ENCODE measurements around the gene SERPINA3.
"Not testable (repeated sequence)": the region's sequence is repeated elsewhere in the genome, so short reads cannot be mapped to it uniquely, and the experiment has no call there.

The SERPINA3 gene

GRCh38 chr14:94612174-94612573 is at the start of gene SERPINA3:
Gene SERPINA3, plus strand, starts transcription at chr14:94612391. Its CDS starts 2,051 bp downstream, at chr14:94614442.
- no peak for DNase-seq (ENCODE audit: low read depth)

GRCh38 chr14:94562941-94563883 is 49.0 kb upstream of the SERPINA3 start:
- DNase-seq (ENCODE audit: low read depth), result no peak

DNA sequence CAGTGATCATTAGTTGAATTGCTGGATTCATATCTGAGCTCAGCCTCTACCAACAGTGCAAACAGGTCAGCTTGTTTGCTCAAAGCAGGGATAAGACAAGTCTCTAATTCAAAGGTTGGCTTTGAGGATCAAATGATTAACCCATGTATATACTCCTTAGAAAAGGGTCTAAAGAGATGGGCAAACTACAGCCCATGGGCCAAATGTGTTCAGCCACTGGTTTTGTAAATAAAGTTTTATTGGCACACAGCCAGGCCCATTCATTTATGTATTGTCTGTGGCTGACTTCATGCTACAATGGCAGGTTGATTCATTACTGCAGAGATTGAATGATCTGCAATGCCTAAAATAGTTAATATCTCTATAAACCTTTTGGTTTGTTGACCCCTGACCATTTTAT is 47.8 kb upstream of the SERPINA3 start:
- DNase-seq (ENCODE audit: low read depth), result no peak

GRCh38 chr14:94568186-94568585 is 44.0 kb upstream of the SERPINA3 start:
- no peak for DNase-seq (ENCODE audit: low read depth)

- no peak for DNase-seq (ENCODE audit: low read depth)
Observed at GRCh38 chr14:94569381-94570001, 42.7 kb upstream of the SERPINA3 start.

DNA sequence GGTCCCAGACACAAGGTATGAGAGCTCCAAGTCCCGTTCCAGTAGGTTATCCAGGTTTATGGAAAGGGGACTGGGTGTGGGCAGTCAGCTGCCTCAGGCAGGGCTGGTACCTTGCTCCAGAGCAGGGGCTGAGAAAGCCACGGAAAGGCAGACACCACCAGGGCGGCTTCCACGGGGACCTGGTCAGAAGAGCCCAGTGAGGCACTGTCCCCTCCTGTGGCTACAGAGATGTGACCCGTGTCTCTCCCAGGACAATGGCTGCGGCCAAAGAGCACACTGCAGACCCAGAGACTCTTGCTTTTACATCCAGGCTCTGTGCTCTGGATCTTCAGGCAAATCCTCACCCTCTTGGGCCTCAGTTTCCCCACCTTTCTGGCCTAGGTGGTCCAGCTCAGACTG is 42.2 kb upstream of the SERPINA3 start:
- DNase-seq (ENCODE audit: low read depth), result no peak

DNA sequence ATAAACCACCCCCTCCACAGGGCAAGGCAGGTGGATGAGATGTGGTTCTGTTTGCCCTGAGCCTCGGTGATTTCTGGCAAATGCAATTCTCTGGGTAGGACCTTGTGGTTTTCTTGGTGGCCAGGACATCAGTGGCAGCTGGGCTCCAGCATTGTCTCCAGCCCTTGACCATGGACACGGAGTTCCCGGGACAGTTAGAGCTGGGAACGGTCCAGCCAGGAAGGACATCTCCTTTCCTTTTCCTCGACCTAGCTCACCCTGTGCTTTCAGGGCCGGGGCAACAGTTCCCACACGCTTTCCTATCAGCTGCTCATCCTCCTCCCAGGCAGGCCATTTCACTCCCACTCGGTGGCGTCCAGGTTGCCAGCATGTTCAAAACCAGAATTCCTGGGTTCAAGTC is 41.8 kb upstream of the SERPINA3 start:
- DNase-seq (ENCODE audit: low read depth), result no peak

DNA sequence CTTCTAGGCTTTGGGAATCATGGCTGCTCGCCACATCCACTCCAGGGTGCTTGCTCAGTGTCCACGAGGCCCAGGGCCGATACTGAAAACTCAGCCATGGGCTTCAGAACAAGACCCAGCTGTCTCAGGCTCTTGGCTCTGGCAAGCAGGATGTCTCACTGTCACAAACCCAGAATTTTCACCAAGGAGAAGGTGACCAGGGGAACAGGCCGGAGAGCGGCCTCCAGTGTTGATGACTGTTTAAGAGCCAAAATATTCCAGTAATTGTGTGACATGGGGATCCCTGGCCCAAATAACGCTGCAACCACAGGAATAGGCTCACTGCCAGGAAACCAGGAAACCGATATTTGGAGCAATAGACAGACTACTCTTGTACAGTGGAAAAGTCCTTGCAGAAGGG is 40.8 kb upstream of the SERPINA3 start:
- no peak for DNase-seq (ENCODE audit: low read depth)

DNA sequence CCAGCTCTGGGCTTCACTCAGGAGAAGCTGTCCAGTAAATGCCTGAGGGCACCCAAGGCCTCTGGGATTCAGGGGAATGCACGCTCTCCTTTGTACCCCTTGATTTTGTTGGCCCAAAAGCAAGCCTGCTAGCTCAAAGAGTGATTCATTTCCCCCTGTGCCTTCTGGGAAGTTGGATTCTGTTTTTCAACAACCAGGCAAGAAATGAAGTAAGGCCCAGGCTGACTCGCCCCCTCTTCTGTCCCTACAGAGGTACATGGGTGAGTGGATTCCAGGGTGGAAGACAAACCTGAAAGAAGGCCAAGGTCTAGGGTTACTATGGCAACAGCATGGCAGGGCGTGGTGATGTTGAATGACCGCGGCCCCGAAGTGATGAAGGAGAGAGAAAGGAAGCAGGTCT is 40.2 kb upstream of the SERPINA3 start:
- no peak for DNase-seq (ENCODE audit: low read depth)

DNA sequence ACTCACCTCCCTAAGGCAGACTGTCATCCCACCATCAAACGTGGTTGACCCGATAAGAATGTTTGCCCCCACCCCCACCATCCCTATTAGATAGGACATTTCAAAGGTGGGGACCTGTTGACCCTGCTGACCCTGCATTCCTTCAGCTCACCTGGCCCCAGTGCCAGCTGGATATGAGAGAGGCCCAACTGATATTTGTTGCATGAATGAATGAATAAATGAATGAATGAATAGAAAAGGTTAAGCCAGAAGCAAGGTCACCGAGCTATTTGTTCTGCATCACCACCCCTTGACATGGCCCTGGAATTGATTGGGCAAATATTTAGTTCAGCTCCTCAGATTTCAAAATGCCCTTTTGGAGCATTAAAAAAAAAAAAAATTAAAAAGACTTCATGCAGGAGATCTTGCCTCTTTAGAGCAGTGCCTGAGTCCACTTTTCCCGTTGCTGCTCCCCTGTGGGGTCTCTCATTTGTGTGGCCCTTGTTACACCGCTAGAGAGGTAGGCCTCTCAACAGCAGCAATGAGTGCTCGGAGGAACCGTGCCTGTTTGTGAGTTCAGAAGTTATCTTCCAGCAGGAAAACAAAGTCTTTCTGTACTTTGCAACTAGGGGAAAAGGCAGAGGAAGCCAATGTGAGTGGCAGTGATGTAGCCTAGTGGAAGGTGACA is 39.4 kb upstream of the SERPINA3 start:
- DNase-seq (ENCODE audit: low read depth), result no peak

DNA sequence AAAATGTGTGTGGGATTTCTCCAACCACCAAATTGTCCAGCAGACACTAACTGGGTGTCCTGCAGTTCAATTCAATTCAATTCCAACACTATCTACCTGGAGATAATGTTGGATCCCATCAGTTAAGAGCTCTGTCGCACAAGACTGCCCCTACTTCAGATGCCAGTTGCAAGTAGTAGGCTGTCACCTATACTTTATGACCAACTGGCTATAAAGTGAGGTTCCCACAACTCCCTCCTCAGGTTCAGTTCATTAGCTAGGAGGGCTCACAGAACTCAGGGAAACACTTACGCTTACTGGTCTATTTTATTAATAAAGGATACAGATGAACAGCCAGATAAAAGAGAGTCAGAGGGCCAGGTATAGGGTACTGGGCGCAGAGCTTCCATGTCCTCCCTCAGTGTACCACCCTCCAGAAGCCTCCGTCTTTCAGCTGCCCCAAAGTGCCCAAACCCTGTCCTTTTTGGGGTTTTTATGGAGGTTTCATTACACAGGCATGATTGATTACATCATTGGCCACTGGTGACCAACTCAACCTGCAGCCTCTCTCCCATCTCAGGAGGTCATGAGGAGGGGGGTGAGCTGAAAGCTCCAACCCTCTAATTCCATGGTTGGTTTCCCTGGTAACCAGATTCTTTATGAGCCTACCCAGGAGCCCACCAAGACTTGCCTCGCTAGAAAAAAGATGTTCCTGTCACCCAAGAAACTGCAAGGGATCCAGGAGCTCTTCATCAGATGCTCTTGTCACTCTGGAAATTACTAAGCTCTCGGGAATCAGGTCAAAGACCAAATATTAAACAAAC is 38.5 kb upstream of the SERPINA3 start:
- no peak for DNase-seq (ENCODE audit: low read depth)

GRCh38 chr14:94574336-94574735 is 37.9 kb upstream of the SERPINA3 start:
- DNase-seq (ENCODE audit: low read depth), result no peak

DNA sequence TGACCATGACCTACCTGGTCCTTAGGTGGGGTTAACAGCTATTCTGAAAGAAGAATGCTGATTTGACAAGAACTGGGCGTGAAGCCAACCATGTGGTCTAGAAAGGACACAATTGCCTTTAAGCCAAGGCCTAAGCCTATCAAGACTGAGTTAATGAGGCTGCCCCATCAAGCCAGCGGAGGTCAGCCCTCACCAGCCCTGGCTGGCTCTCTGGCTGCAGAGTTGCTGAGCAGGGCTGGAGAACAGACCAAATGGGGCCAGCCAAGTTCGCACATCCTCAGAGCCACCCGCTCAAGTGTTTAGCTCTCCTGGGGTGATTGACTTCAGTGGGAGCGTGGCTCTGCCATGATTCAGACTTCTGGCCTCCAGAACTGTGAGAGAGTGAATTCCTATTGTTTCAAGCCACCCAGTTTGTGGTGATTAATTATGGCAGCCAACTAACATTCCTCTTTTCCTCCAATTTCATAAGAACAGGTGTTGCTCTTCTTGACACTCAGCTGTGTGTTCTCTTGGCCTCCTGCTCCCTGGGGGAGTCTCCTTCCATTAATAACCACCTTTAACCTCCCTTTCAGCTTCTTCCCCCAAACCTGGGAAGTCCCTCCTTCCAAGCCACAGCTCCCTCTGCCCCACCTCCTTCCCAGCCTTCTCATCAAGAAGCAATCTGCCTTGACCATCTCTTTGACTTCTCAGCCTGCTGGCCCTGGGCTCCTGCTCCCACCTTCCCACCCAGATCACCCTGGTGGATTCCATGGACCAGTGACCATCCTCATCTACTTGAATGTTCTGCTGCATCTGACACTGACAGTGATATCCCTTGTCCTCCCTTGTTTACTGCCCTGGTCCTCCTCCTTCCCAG is 36.2 kb upstream of the SERPINA3 start:
- no peak for DNase-seq (ENCODE audit: low read depth)

- DNase-seq (ENCODE audit: low read depth), result not testable (repeated sequence)
Observed at GRCh38 chr14:94577472-94577871, 34.7 kb upstream of the SERPINA3 start.

DNA sequence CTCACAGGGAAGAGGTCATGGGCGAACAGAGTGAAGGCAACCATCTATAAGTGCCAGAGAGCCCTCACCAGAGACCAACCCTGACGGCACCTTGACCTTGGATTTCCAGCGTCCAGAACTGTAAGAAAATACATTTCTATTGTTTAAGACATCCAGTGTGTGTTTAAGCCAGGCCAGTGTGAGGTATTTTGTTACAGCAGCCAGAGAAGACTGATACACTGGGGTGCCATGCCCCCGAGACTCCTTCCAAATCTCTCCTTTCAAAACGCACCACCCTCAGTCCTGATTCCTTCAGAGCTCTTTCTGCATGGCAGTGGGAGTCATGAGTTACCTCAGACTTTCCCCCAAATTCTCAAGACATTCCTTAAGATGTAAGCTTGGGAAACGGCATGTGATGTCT is 33.5 kb upstream of the SERPINA3 start:
- no peak for DNase-seq (ENCODE audit: low read depth)

- DNase-seq (ENCODE audit: low read depth), result no peak
Observed at GRCh38 chr14:94581127-94581999, 30.8 kb upstream of the SERPINA3 start, which contains the start of gene SERPINA5. Gene SERPINA5, plus strand, starts transcription at chr14:94581426. Its CDS starts 5,937 bp downstream, at chr14:94587363.

DNA sequence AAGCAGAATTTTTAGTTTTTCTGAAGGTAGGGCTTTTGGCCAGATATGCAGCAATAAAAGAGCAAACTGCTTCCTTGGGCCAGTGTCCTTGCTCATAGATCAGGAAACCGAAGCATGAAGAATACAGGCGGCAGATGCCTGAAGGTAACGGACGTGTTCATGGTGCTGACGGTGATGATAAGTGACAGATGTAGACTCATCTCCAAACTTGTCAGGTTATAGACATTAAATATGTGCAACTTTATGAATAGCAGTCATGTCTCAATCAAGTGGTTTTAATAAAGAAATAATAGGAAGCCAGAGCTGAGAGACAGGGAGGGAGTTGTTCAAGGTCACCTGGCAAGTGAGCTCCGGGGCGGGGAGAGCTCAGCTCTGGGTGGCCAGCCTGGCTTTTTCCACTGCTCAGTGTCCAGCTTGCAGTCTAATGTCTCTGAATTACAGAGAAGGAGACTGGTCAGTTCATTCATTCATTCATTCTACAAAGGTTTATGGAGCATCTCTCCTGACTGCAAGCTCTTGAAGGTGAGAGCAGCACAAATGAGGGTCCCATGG is 29.9 kb upstream of the SERPINA3 start:
- DNase-seq (ENCODE audit: low read depth), result no peak

- no peak for DNase-seq (ENCODE audit: low read depth)
Observed at GRCh38 chr14:94582851-94583250, 29.3 kb upstream of the SERPINA3 start.

DNA sequence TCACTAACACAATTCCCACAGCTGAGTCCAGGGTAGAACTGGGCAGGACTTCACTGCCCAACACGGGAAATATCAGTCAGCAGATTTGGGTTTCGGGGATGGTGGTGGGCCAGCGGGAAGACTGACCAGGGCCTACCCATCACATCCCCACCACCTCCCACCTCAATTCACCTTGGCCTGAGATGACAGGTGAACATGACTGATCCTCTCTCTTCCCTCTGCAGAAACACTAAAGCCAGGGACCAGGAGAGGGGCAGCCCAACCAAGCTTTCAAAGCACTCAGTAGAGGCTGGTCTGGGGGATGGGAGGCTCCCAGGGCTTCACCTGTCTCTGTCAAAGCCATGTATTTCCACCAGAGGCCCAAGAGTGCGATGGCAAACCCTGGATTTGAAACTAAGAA is 28.6 kb upstream of the SERPINA3 start:
- DNase-seq (ENCODE audit: low read depth), result no peak

All from fibroblast of the conjunctiva (primary cell).